HG03103 (cell line): ENCODE data around the gene ADGRG7.
"Not testable (repeated sequence)": the region's sequence is repeated elsewhere in the genome, so short reads cannot be mapped to it uniquely, and the experiment has no call there.

Experiments
- ATAC-seq: cut with Tn5 transposase; IDR thresholded peaks from one replicate; pipeline ENCODE4 v1.9.1; 2021; ENCODE audit warnings: low read depth; ENCODE audit not compliant: unreplicated experiment

Gene ADGRG7

DNA sequence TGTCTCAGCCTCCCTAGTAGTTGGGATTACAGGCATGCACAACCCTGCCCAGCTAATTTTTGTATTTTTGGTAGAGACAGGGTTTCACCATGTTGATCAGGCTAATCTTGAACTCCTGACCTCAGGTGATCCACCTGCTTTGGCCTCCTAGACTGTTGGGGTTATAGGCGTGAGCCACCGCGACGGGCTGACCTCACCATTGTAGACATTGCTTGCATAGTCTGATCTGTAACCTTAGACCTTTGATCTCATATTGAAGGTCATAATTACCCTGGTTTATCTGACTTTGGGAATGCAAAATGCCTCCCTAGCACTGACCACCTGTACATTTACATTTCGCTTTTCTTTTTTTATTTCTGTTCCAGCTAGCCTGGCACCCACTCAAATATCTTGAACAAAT is 31.2 kb downstream of the ADGRG7 start:
- no peak for ATAC-seq

DNA sequence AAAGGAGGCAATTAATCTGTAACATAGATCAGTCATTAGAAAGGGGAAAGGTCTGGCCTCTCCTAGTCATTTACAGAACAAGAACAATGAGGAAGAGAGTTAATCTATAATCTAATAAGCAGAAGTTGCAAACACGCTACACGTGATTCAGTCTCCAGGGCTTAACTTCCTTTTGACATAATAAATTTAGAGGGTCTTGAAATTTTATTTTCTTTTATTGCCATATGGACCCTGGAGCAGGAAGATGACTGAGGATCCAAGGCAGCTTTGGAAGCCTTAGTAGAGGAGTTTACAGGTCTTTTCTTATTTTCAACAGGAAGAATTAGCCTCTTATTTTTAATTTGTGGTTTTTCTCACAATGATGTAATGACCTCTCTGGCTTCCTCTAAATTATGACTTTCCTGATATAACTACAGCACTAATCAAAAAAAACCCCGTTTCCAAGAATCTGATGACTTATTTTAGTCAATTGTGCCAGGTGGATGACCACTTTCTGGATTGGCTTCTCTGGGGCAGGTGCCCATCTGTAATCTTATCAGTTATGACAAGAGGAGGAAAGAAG is 32.2 kb downstream of the ADGRG7 start:
- ATAC-seq: no peak

DNA sequence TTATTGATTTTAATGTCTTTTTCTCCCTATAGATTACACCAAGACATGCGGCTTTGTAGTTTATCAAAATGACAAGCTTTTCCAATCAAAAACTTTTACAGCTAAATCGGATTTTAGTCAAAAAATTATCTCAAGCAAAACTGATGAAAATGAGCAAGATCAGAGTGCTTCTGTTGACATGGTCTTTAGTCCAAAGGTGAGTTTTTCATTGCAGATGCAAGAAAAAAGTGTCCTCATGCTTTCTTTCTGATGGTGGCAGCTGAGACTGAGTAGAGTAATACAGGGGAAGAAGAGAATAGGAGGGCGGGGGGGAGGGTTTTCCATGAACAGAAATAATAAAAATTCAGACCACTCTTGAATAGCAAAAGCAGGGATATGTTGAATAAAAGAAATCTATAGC is 36.5 kb downstream of the ADGRG7 start:
- no peak for ATAC-seq

DNA sequence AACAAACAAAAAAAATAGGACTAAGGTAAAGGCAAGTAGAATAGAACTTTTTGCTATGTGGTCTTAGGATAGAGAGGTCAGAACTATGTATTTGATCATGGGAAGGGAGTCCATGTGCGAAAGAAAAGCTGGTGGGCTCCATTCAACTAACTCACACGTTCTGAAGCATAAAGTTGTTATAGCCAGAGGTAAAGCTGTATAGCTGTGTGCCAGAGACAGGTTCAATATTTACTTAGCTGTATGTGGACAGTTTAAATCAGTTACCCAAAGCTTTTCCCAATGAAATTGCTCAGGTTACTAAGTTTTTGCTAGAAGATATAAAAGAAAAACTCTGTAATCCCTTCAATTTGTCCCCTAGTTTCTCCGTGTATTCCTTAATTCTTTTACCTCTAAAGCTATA is 37.8 kb downstream of the ADGRG7 start:
- no peak for ATAC-seq

DNA sequence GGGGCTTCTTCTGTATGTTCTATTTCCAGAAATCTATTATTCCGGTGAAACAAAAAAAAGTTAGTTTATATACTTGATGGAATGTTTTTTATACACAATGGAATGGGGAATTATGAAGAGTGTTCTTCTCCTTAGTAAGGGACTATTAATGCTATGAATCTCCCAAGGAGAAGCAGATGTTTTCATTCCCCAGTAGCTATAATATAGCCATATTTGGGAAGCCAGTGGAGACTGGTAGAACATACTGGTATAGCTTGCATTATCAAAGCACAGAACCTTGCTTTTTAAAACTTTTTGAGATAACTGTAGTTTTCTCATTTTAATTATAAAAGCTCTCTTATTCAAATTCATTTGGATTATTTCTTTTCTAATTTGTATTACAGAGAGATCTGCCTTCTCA is 38.3 kb downstream of the ADGRG7 start:
- ATAC-seq: no peak

DNA sequence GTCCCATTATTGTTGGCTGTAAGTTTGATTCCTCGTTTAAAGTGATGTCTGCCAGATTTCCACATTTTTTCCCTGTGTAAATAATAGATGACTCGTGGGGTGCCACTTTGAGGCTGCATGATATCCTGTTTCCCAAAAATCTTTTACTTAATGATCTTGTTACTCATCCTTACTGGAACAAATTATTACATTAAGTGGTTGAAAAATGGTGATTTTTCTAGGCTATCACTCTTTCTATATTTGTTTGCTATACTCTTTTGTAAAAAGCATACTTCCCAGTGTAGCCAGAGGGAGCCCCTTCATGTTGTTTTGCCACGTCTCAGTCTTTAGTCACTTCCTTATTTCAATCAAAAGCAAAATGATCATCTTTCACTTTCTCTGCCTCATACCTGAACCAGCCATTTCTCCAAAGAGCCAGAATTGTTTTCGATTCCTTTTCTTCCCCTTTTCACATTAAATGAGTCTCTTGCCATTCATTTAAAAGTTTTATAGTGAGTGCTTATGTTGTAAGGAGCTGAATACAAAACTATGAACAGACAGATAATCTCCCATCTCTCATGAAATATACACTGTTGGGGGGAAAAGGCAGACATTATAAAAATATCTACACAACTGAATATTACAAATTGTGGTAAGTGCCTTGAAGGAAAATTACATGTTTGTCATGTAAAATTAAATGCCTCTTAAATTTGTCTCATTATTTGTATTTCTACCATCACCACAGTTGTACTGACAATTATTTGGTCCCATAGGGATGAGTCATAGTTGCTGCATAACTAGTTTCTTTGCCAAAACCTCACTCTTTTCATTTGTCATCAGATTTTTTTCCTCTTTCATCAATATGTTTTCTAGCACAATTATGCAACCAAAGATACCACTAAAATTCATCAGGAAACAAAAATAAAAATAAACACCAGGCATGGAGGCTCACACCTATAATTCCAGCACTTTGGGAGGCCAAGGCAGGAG is 41.5 kb downstream of the ADGRG7 start:
- peak; percentile 99 for ATAC-seq

DNA sequence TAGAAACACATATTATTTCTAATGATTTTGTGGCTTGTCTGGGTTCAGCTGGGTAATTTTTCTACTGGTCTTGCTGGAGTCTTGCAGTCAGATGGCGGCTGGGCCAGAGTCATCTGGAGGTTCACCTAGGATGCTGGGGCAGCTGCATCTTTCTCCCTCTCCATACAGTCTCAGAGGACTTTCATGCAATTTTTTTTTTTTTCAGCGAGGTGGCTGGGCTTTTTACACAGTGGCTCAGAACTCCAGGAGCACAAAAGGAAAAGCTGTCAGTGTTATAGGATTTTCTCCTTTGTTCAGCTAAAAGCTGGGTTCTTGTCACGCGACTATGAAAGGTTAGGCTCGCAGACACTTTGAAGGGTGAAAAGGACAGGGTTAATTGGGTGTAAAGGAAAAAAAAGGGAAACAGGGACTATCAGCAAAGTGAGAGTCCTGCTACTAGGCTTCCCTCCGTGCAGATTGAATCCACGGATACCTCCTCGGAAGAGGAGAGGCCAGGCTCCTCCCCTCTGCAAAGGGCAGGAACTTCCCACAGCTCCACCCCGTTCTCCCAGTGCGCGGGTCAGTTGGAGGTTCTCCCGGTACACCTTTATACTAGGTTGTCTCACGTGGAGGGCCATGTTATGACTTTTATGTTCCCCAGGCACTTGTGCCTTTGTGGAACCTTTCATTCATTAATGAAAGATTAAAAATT is 44.3 kb downstream of the ADGRG7 start:
- no peak for ATAC-seq

DNA sequence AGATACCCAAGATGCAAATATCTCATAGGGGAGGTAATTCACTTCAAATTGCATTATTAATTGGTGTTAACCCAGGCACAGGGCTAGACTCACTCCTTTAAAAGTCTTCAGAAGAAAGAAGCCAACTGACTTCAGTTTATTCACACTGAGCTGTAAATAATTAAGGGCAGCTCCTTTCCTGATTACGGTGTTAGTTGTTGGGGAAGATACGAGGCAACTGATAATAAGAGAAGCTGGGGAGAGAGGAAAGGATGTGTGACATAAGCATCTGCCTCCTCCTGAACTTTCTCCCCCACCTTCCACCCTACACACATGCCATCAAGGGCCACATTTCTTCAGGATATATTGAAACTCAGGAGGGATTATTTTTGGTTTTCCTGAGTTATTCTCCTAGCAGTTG is 47.5 kb downstream of the ADGRG7 start:
- ATAC-seq: no peak

DNA sequence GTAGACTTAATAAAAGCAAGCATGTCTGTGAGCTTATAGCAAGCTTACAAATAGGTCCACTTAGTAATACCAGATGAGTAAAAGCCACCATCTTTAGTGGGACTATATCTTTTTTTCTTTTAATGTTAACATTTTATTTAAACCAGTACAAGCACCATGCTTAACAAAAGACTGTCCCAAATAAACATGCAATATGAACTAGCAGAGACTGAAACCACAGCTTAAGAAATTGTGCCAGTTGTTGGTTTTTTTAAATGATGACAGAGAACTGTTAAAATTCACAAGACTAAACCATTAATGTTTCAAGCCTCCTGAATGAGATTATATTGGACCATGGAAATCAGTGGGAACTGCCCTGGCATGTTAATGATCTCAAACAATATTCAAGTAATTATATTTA is 51.9 kb downstream of the ADGRG7 start:
- ATAC-seq: not testable (repeated sequence)

DNA sequence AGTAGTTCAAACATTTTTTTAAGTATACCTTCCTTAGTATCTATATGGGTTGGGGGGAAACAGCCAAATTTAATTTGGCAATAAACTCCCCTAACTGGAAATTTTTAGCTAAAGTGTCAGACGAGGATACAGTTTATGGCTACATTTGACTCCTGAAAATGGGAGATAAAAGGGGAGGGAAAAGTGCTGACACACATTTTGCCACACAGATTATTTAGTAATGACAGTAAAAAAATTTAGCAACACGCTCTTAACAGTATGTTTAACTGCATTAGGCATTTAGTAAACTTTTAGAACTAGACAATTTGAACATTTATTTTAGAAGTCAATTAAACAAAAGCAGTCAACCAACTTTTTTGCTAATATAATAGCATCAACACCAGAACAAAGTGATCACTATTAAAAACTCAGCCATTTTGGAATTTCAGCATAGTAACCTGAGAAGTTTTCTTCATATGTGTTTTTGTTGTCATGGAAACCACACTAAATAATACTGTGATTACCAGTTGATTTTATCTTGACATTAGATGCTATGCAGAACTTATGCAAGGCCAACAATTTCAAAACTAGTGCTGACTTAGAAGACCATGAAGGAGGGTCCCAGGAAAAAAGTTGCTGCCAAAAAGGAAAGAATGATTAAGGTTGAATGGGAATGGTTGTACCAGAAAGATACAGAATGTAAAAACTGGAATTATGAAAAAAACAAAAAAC is 52.9 kb downstream of the ADGRG7 start:
- no peak for ATAC-seq

DNA sequence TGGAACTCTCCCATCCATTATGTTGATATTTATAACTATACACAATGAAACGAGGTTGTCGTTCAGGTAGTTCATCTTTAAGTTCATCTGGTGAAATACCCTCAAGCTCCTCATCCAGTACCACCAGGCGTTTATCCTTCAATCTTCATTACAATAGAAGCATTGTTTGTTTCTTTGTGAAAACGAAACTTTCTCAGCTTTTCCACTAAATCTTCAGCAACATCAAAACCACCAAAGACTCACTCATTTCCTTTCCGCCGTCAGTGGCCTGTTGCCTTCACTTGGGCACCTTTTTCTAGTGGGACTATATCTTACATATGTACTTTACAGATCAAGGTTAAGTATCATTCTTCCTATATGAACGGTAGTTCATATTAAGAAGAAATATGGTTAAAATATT is 55.8 kb downstream of the ADGRG7 start:
- ATAC-seq: peak; percentile 47

DNA sequence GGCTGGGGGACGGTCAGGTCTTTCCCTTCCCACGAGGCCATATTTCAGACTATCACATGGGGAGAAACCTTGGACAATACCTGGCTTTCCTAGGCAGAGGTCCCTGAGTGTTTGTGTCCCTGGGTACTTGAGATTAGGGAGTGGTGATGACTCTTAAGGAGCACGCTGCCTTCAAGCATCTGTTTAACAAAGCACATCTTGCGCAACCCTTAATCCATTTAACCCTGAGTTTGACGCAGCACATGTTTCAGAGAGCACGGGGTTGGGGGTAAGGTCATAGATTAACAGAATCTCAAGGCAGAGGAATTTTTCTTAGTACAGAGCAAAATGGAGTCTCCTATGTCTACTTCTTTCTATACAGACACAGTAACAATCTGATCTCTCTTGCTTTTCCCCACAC is 57.3 kb downstream of the ADGRG7 start:
- ATAC-seq: not testable (repeated sequence)

DNA sequence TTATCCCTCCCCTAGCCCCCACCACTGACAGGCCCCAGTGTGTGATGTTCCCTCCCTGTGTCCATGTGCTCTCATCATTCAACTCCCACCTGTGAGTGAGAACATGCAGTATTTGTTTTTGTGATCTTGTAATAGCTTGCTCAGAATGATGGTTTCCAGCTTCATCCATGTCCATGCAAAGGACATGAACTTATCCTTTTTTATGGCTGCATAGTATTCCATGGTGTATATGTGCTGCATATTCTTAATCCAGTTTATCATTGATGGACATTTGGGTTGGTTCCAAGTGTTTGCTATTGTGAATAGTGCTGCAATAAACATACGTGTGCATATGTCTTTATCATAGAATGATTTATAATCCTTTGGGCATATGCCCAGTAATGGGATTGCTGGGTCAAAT is 57.9 kb downstream of the ADGRG7 start:
- ATAC-seq: not testable (repeated sequence)

DNA sequence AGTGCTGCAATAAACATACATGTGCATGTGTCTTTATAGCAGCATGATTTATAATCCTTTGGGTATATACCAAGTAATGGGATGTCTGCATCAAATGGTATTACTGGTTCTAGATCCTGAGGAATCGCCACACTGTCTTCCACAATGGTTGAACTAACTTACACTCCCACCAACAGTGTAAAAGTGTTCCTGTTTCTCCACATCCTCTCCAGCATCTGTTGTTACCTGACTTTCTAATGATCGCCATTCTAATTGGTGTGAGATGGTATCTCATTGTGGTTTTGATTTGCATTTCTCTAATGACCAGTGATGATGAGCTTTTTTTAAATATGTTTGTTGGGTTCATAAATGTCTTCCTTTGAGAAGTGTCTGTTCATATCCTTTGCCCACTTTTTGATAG is 61.6 kb downstream of the ADGRG7 start:
- not testable (repeated sequence) for ATAC-seq

DNA sequence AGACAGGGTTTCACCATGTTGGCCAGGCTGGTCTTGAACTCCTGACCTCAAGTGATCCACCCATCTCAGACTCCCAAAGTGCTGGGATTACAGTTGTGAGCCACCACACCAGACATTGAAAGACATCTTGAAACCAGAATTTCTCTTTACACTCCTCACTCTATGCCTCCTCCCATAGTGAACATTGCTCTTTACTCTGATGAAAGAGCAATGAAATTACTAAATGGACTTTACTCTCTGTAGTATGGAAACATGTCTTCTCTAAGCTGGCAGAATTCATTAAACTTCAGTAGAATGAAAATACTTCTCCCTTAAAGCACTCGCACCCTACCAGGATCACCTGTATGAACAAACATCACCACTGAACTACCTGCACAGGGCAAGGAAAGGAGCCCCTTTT is 72.1 kb downstream of the ADGRG7 start:
- ATAC-seq: no peak

DNA sequence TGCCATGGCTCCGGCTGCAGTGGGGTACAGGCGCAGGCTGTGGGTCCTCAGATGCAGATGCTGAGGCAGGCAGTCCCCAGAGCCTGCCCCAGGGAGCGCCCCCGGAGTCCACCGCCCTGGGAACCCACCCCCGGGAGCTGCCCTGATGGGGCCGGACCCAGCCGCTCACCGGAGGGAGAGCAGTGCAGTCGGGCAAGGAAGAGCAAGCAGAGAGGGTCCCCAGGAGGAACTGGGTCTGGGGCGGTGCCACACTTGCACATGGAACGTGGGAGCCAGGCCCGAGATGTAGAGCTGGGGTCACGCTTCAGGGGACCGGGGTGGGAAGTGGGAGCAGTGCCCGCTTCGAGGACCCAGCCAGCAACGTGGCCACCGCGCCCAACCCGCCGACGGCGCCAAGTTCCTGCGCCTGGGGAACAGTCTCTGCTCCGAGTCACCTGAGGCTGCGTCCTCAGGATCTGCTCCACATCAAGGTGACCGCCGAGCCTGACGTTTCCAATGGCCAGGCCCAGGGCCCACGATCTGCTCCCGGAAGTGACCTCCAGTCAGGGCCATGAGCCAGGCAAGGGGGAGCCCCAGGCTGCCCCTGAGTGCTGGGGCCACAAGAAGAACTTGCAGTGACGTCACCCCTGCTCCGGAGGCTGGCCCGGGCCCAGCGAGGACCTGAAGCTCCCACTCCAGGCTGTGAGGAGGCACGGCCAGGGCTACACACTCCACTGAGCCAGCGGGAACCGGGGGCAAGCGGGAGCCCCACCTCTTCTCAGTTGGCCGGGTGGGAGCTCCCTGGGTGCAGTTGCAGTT is 72.9 kb downstream of the ADGRG7 start:
- no peak for ATAC-seq

DNA sequence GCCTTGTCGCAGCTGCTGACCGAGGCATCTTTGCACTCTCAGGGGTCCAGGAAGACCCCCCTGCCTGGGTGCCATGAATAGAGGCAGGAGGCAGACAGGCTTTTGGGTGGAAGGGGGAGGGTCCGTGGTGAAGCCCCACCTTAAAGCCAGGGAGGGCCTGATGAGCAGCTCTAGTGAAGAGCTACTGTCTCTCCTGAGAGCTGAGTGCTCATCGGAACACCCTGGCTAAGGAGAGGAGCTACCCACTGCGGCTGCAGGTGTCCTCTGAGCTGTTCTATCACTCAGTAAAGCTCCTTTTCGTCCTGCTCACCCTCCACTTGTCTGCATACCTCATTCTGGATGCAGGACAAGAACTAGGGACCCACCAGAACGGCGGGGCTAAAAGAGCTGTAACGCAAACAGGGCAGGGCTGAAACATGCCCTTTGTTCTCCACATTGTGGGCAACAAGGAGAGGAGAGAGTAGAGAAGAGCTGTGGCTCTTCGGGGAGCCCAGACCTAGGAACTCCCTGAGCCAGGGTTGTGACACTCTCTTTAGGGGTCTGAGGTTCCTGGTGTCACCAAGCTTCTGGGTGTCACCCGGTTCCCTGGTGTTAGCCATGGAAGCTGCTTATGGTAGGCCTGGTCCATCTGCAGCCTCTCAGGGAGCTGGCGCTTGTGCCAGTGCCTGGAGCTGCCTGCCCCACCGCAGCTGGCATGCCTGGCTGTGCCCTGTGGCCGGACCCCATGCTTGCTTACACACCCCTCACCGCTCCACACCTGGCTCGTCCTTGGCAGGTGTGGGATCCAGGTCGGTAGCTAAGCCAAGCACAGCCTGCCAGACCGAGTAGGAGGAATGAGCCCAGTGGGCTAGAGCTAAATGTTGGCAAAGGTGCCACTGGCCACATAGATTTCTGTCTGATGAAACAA is 73.7 kb downstream of the ADGRG7 start:
- no peak for ATAC-seq

DNA sequence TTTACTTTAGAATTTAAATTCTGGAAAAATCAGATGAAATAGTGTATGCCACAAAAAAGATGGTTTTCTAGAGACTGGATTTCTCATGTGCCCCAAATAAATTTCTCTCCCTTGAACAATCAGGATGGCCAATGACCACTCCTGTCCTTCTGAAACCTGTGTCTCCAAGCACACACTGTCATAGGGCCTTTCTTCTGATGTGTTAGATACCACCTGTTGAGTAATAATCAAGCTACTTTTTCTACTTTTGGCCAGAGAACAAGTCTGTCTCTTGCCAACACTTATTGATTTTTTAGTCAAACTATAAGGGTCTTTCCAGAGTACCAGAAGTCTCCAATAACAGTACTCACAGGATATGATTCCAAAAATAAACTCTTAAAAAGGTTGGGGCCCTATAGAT is 83.8 kb downstream of the ADGRG7 start:
- ATAC-seq: no peak

DNA sequence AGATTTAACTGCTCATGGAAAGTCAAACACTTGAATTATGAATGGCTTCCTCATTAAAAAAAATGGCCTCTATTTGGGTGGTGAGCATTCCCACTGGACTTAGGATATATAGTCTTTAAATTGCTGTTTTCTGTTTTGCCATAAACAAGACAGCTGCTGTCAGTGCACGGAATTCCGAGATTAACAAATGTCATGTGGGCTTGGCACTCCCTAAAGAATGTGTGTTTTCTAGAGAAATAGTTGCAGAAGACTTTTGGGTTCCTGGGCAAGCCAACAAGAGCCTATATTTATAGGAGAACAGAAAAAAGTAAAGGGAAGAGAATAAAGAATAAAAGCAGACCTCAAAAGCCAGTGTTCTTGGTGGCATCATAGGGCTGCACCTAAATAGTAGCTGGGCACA is 86.3 kb downstream of the ADGRG7 start:
- ATAC-seq: no peak
